GM12878 (cell line): Measurements from ENCODE around the gene FN1. TPM values are rescaled to one million over a fixed set of nuclear protein-coding genes. Genes with fewer than 3 reads are reported as not detected.
"Not testable (repeated sequence)": the region's sequence is repeated elsewhere in the genome, so short reads cannot be mapped to it uniquely, and the experiment has no call there.

Experiments
- ATAC-seq: fragments of 200-7000 bp; cut with Tn5 transposase; 3 replicates; pipeline ENCODE4 v1.9.1; 2020; ENCODE audit warnings: mild to moderate bottlenecking, moderate library complexity
- BruUV-seq: library from RNA; stranded (reverse); fragments of 400-500 nt; replicated peaks from 2 replicates; lab custom pipeline; 2021; lab: Mats Ljungman, UMichigan
- CTCF ChIA-PET: fragments of 300-600 bp; sonication (Branson Sonifier 250); formaldehyde crosslinking; extraction: SDS; loops from one replicate; lab custom pipeline; 2021; ENCODE audit warnings: inconsistent platforms; lab: Yijun Ruan, JAX
- POLR2A ChIA-PET: fragments of 350-600 bp; formaldehyde crosslinking; extraction: SDS; loops from one replicate; lab custom pipeline; 2021; ENCODE audit warnings: inconsistent platforms; lab: Charles Lee
- RAD21 ChIA-PET: fragments of 300-600 bp; sonication (Branson Sonifier 250); formaldehyde crosslinking; loops from one replicate; lab custom pipeline; 2023; ENCODE audit warnings: antibody characterized with exemption; ENCODE audit not compliant: unreplicated experiment; lab: Charles Lee
- SMC1A ChIA-PET: fragments of 300-600 bp; sonication (Branson Sonifier 250); formaldehyde crosslinking; loops from one replicate; lab custom pipeline; 2023; ENCODE audit not compliant: unreplicated experiment, uncharacterized antibody; lab: Charles Lee
- DNase-seq: peaks from one replicate; pipeline ENCODE4 v3.0.0-alpha.2; 2011; ENCODE audit warnings: low read depth, low spot score
- FAIRE-seq: peaks from 3 replicates; lab custom pipeline; 2011; peaks lifted over from hg19 to GRCh38; lab: Jason Lieb, UNC
- H2AFZ ChIP-seq: 2 replicates; pipeline ENCODE4 v1.6.0; 2011; ENCODE audit warnings: low read depth, low read length, control low read depth; ENCODE audit not compliant: control insufficient read depth
- H3K27ac ChIP-seq: 2 replicates; pipeline ENCODE4 v1.5.1; 2011; ENCODE audit warnings: control low read depth; ENCODE audit not compliant: control insufficient read depth, insufficient read depth
- H3K27me3 ChIP-seq, 2 experiments: replicated peaks in 1 of 2; 2 replicates each; pipeline versions ENCODE4 v1.6.0 to v1.6.1; 2011; ENCODE audit warnings: low read length in 1 of 2; ENCODE audit not compliant: control insufficient read depth in 2 of 2, insufficient read depth in 2 of 2
- H3K36me3 ChIP-seq, 2 experiments: 2 replicates each; pipeline ENCODE4 v1.5.1; 2011; ENCODE audit warnings: low read length in 1 of 2; ENCODE audit not compliant: control insufficient read depth in 2 of 2, insufficient read depth in 2 of 2
- H3K4me1 ChIP-seq: 2 replicates; pipeline ENCODE4 v1.6.1; 2011; ENCODE audit warnings: mild to moderate bottlenecking, low read length, moderate library complexity, mixed read lengths; ENCODE audit not compliant: control insufficient read depth, insufficient read depth
- H3K4me2 ChIP-seq: 2 replicates; pipeline ENCODE4 v1.6.0; 2011; ENCODE audit warnings: control low read depth; ENCODE audit not compliant: control insufficient read depth, insufficient read depth
- H3K4me3 ChIP-seq: fragments of 200-600 bp; sonication (generic); 2 replicates; pipeline ENCODE4 v1.5.1; 2016
- H3K79me2 ChIP-seq: 2 replicates; pipeline ENCODE4 v1.6.0; 2011; ENCODE audit warnings: low read length; ENCODE audit not compliant: control insufficient read depth, insufficient read depth
- H3K9ac ChIP-seq: 2 replicates; pipeline ENCODE4 v1.8.0; 2011; ENCODE audit warnings: low read length, control low read depth, mixed read lengths; ENCODE audit not compliant: control insufficient read depth, insufficient read depth
- H3K9me3 ChIP-seq: replicated peaks from 3 replicates; pipeline ENCODE4 v1.5.1; 2011; ENCODE audit warnings: mild to moderate bottlenecking, low read length; ENCODE audit not compliant: control insufficient read depth, insufficient read depth
- H4K20me1 ChIP-seq: 2 replicates; pipeline ENCODE4 v1.6.0; 2011; ENCODE audit not compliant: control insufficient read depth, insufficient read depth
- BHLHE40 ChIP-seq, 2 experiments: fragments of 450-650 bp in 1 of 2; IDR thresholded peaks; 2 replicates each; pipeline ENCODE4 v1.6.1; 2011 to 2017; ENCODE audit warnings: low read depth in 2 of 2, borderline replicate concordance in 1 of 2, improper control_type of control experiment in 1 of 2, low read length in 1 of 2, mild to moderate bottlenecking in 1 of 2
- IKZF2 ChIP-seq, 2 experiments: fragments of 450-650 bp; IDR thresholded peaks; 2 replicates each; pipeline ENCODE4 v1.6.1; 2017; ENCODE audit warnings: mild to moderate bottlenecking in 2 of 2, moderate library complexity in 2 of 2
- POLR2AphosphoS5 ChIP-seq: IDR thresholded peaks from 2 replicates; pipeline ENCODE4 v1.6.1; 2011; ENCODE audit warnings: mild to moderate bottlenecking, low read length, inconsistent platforms
- YY1 ChIP-seq: IDR thresholded peaks from 2 replicates; pipeline ENCODE4 v1.6.1; 2011; ENCODE audit warnings: low read depth, mild to moderate bottlenecking, low read length
- whole genome bisulfite sequencing: methylation state at CpG from one replicate; pipeline ENCODE4 v1.1.6; 2016; ENCODE audit warnings: low lambda C conversion rate; ENCODE audit not compliant: insufficient replicate concordance, insufficient coverage; ENCODE audit errors: missing lambda C conversion rate; 5-methylcytosine and 5-hydroxymethylcytosine counted together
- in situ Hi-C: fragments of 300-500 bp; cut with MboI; formaldehyde crosslinking; loops from 9 replicates; pipeline ENCODE4 v1.14.3; 2018; ENCODE audit warnings: mixed read lengths
- intact Hi-C: fragments of 100-400 bp; cut with micrococcal nuclease; formaldehyde crosslinking; loops from one replicate; pipeline ENCODE4 v1.14.2; 2022; ENCODE audit not compliant: unreplicated experiment
- polyA plus RNA-seq, 11 experiments: library from polyadenylated mRNA; depleted of rRNA in 4 of 11; unstranded in 6 of 11; stranded (reverse) in 5 of 11; fragments of >200 nt; fragmentation: Nextera tagmentation in 4 of 11; fragmentation: Illumina TruSeq in 1 of 11; extraction: Ambion mirVana in 4 of 11; extraction: Trizol in 1 of 11; gene quantifications; 1 replicate in 1 of 11; 2 replicates in 10 of 11; pipeline versions ENCODE4 v1.2.1 to v1.2.3, GENCODE V29; 2011 to 2016; ENCODE audit warnings: inconsistent platforms in 2 of 11, missing spikeins in 2 of 11, low read depth in 1 of 11
- total RNA-seq, 4 experiments: library from RNA; depleted of rRNA in 3 of 4; stranded (reverse); fragments of >200 nt in 3 of 4; fragmentation: Illumina TruSeq in 1 of 4; extraction: Trizol in 1 of 4; gene quantifications; 2 replicates each; pipeline versions ENCODE4 v1.2.1 to v1.2.3, GENCODE V29; 2013 to 2021
- TF ChIP-seq, protein P1 (sequence below): IDR thresholded peaks from 2 replicates; pipeline ENCODE4 v1.6.1; 2011; ENCODE audit warnings: low read depth, mild to moderate bottlenecking, low read length, moderate library complexity, borderline replicate concordance; ENCODE audit errors: extremely low read depth

FN1 gene
- total and polyA plus RNA-seq, 10 of the 15 experiments (the other 5 are each of a cell fraction or from before 2014, with no cell fraction given), result 0.60 to 9.4 (median 1.5) TPM

DNA sequence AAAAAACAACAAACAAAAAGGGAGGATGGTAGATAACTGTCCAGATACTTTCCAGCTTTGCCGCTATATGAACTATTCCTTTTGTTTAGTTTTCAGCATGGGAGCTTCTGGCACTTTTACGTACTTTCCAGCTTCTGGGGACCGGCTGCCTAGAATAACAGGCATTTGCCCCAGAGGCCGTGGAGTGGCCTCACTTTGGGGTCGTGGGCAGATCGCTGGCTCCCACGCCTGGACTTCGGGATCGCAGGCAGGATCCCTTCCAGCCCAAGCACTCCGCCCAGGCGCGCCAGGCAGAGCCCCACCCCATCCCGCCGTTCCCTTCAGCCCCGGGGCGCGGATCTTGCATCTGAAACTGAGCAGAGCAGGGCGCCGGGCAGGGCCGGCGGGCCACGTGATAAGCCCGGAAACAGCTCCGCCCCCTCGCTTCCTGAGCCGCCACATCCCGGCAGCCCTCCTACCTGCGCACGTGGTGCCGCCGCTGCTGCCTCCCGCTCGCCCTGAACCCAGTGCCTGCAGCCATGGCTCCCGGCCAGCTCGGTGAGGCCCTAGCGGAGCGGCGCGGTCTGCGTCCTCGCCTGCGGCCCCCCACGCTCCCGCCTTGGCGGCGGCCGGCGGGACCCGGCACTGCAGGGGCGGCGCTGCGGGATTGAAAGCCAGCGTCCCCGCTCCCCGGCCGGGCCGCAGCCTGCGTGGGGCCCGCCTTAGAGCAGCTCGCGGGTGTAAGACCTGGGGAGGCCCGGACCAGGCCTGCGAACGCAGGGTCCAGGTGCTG, 124.1 kb downstream of the FN1 start, which contains the start of gene ATIC (continued):
- TF ChIP-seq, protein P1, sequence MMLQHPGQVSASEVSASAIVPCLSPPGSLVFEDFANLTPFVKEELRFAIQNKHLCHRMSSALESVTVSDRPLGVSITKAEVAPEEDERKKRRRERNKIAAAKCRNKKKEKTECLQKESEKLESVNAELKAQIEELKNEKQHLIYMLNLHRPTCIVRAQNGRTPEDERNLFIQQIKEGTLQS, result peak; percentile 81; the same call in 1 of the 2 replicates
- TF ChIP-seq YY1 (peak; percentile 90), IKZF2 (IDR thresholded peaks at IDR 0.05) (peak; percentile 73 to 80), BHLHE40 (IDR thresholded peaks at IDR 0.05; ENCODE audit: borderline replicate concordance in 1 of 2, low read depth in 2 of 2, low read length in 1 of 2) (peak; percentile 85 to 94), POLR2AphosphoS5 (peak; percentile 88; the same call in 1 of the 2 replicates)

DNA sequence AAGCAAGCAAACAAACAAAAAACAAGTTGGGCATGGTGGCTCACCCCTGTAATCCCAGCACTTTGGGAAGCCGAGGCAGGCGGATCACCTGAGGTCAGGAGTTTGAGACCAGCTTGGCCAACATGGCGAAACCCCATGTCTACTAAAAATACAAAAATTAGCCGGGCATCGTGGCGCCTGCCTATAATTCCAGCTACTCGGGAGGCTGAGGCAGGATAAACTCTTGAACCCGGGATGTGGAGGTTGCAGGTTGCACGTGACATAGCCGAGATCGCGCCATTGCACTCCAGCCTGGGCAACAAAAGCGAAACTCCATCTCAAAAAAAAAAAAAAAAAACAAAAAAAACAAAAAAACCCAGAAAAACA, 124.6 kb downstream of the FN1 start:
- ChIA-PET SMC1A (interaction anchor here (0.7 to 2.3 kb wide), 8 partner anchors 10 to 619 kb away, joined by 3 to 10 read pairs (median 3); no protein-coding TSS in a partner anchor), RAD21 (interaction anchor here (0.7 to 2.6 kb wide), 7 partner anchors 21 to 620 kb away, joined by 3 to 11 read pairs (median 6); no protein-coding TSS in a partner anchor), POLR2A (interaction anchor here (0.6 to 3.2 kb wide), 9 partner anchors 15 to 878 kb away, joined by 3 to 11 read pairs (median 4); no protein-coding TSS in a partner anchor), CTCF (interaction anchor here (1.2 to 2.0 kb wide), 4 partner anchors 132 to 620 kb away, joined by 3 to 7 read pairs (median 4); no protein-coding TSS in a partner anchor)
- Histone ChIP-seq H3K36me3 (peaks cover 0 to 11% of the 10 kb centered on the region in 2 experiments; a peak in 2 of 4 replicates), H3K79me2 (peaks cover 44% of the 10 kb centered on the region), H3K4me3 (peak overlapping the region; percentile 86), H2AFZ (peak overlapping the region; percentile 97), H3K4me2 (peak overlapping the region; percentile 60), H3K27ac (peak overlapping the region; percentile 97), H3K9ac (peak overlapping the region; percentile 90)
- TSS peak; percentile 92 for BruUV-seq
- in situ Hi-C loops, H3K9me3 ChIP-seq, H4K20me1 ChIP-seq, FAIRE-seq, H3K4me1 ChIP-seq, H3K27me3 ChIP-seq, DNase-seq: not testable (repeated sequence)
- intact Hi-C loops, result loop anchor here (5.0 to 10.0 kb wide), 2 partner anchors 504 to 524 kb away; partner anchors contain the start of gene BARD1
- TF ChIP-seq BHLHE40 (IDR thresholded peaks at IDR 0.05; ENCODE audit: borderline replicate concordance in 1 of 2, low read depth in 2 of 2, low read length in 1 of 2), result peak in 1 of 2 experiments; percentile 83; a peak in 2 of 4 replicates
- peak; percentile 47 for ATAC-seq
- 2% methylated on average over 12 of the region's 13 CpGs for WGBS

Other genes starting within 250 kb of the FN1 start
- gene ATIC, start 124.0 kb downstream of the FN1 start, total RNA-seq (2014; rRNA removed), result 80.4 and 87.9 TPM in 2 replicates
- 45.1 and 58.7 TPM in 2 replicates for gene ATIC, start 124.0 kb downstream of the FN1 start, total RNA-seq (2014; rRNA removed; fragmentation: Illumina TruSeq; extraction: Trizol)
- 289 and 300 TPM in 2 replicates for gene ATIC, start 124.0 kb downstream of the FN1 start, total RNA-seq (2021)
- gene ATIC, start 124.0 kb downstream of the FN1 start, polyA plus RNA-seq (2011; rRNA removed), result 140 and 192 TPM in 2 replicates
- 348 and 366 TPM in 2 replicates for gene ATIC, start 124.0 kb downstream of the FN1 start, polyA plus RNA-seq (2014; fragmentation: Illumina TruSeq; extraction: Trizol)
- gene ATIC, start 124.0 kb downstream of the FN1 start, polyA plus RNA-seq (2014; fragmentation: Nextera tagmentation; extraction: Ambion mirVana), result 100 to 1,000 TPM; 313 to 518 TPM
- gene ATIC, start 124.0 kb downstream of the FN1 start, polyA plus RNA-seq (2014; rRNA removed), result 174 and 183 TPM in 2 replicates
- 100 to 1,000 TPM; 384 to 407 TPM for gene ATIC, start 124.0 kb downstream of the FN1 start, polyA plus RNA-seq (2016; fragmentation: Nextera tagmentation; extraction: Ambion mirVana)